ENCODE data around the gene ORMDL3.

ORMDL3 gene

GRCh38 chr17:39943702-39944392 lies 16.4 kb upstream of the ORMDL3 start:
- no peaks in the 10 kb centered on the region for H3K36me3 ChIP-seq (ENCODE audit: insufficient read depth, low read length)
- H3K9ac ChIP-seq (ENCODE audit: insufficient read length), result no peak overlapping the region
- H3K27ac ChIP-seq, result no peak overlapping the region
- no peak overlapping the region for H3K4me3 ChIP-seq
- no peak for DNase-seq (ENCODE audit: low read depth, low spot score)
- H3K9me3 ChIP-seq (ENCODE audit: low read depth, low read length), result no peaks in the 10 kb centered on the region
- TF ChIP-seq FOXP2 (optimal IDR thresholded peaks at IDR 0.05; ENCODE audit: control extremely low read depth, extremely low read length, insufficient read depth) (no peak), EZH2 (IDR thresholded peaks at IDR 0.05) (no peak), POLR2AphosphoS5 (IDR thresholded peaks at IDR 0.05; ENCODE audit: borderline replicate concordance, low read depth, low read length) (no peak)

DNA sequence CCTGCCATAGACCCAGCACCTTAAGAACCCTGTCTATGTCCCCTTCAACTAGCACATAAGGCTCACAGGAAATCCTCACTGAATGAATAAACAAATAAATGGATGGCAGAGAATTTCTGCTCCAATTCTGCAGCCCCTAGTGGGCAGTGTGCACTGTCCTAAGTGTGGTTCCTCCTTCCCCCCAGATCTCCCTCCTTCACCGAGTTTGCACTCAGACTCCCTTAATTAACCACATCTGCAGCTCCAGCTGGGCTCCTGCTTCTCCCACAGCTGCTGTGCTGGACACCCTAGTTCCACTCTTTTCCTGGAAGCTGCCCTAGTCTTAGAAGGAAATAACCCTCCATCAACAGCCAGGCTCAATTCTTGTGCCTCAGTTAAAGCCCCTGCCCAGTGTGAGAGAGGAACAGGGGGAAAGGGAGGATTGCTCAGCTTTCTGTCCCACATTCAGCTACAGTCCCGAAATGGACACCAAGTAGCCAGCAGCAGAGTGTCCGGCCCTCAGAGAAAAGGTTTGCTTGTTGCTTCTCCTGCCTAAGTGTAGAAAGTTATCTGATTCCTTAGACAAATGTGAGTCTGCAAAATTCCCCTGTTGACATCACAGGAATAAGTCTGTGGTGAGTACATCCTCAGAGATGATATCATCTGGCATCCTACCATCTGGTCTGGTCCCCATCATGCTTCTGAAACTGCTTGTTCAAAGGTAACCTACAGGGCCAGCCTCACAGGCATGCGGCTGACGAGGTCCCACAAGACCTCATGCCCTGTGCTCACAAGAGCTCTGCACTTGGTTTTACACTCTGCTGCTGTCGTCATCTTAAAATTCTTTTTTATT lies 12.4 kb upstream of the ORMDL3 start:
- H3K9ac ChIP-seq (ENCODE audit: insufficient read length), result no peak overlapping the region
- DNase-seq (ENCODE audit: low read depth, low spot score), result no peak
- H3K27ac ChIP-seq, result no peak overlapping the region
- no peak for TF ChIP-seq FOXP2 (optimal IDR thresholded peaks at IDR 0.05; ENCODE audit: control extremely low read depth, extremely low read length, insufficient read depth)
- TF ChIP-seq POLR2AphosphoS5 (IDR thresholded peaks at IDR 0.05; ENCODE audit: borderline replicate concordance, low read depth, low read length), result no peak
- no peak overlapping the region for H3K4me3 ChIP-seq
- H3K9me3 ChIP-seq (ENCODE audit: low read depth, low read length), result no peaks in the 10 kb centered on the region
- no peaks in the 10 kb centered on the region for H3K36me3 ChIP-seq (ENCODE audit: insufficient read depth, low read length)

DNA sequence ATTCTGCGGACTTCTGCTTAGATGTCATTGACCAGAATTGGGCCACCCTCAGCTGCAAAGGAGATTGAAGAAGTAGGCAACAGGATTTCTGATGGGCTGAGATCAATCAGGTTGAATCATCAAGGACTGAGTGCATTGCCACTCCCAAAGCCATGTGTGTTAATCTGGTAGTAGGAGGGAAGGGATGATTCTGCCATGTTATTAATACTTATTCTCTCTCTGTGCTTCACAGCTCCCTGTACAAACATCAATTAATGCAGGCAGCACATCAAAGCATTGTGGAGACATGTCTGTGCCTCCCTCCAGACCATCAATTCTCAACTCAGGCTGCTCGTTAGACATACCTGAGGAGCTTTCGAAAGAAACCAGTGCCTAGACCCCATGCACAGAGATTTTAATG lies 11.7 kb upstream of the ORMDL3 start:
- Histone ChIP-seq H3K36me3 (ENCODE audit: insufficient read depth, low read length) (no peaks in the 10 kb centered on the region), H3K4me3 (no peak overlapping the region), H3K9me3 (ENCODE audit: low read depth, low read length) (no peaks in the 10 kb centered on the region), H3K9ac (ENCODE audit: insufficient read length) (no peak overlapping the region), H3K27ac (no peak overlapping the region)
- no peak for DNase-seq (ENCODE audit: low read depth, low spot score)
- TF ChIP-seq POLR2AphosphoS5 (IDR thresholded peaks at IDR 0.05; ENCODE audit: borderline replicate concordance, low read depth, low read length) (no peak), FOXP2 (optimal IDR thresholded peaks at IDR 0.05; ENCODE audit: control extremely low read depth, extremely low read length, insufficient read depth) (no peak), EZH2 (IDR thresholded peaks at IDR 0.05) (no peak)

GRCh38 chr17:39938140-39938869 lies 10.9 kb upstream of the ORMDL3 start:
- Histone ChIP-seq H3K36me3 (ENCODE audit: insufficient read depth, low read length) (no peaks in the 10 kb centered on the region), H3K9me3 (ENCODE audit: low read depth, low read length) (no peaks in the 10 kb centered on the region), H3K9ac (ENCODE audit: insufficient read length) (no peak overlapping the region), H3K27ac (no peak overlapping the region), H3K4me3 (no peak overlapping the region)
- DNase-seq (ENCODE audit: low read depth, low spot score), result no peak
- TF ChIP-seq POLR2AphosphoS5 (IDR thresholded peaks at IDR 0.05; ENCODE audit: borderline replicate concordance, low read depth, low read length) (no peak), EZH2 (IDR thresholded peaks at IDR 0.05) (no peak), FOXP2 (optimal IDR thresholded peaks at IDR 0.05; ENCODE audit: control extremely low read depth, extremely low read length, insufficient read depth) (no peak)

- DNase-seq (ENCODE audit: low read depth, low spot score), result no peak
- no peaks in the 10 kb centered on the region for H3K9me3 ChIP-seq (ENCODE audit: low read depth, low read length)
- no peak for TF ChIP-seq EZH2 (IDR thresholded peaks at IDR 0.05)
- TF ChIP-seq FOXP2 (optimal IDR thresholded peaks at IDR 0.05; ENCODE audit: control extremely low read depth, extremely low read length, insufficient read depth), result no peak
- no peak for TF ChIP-seq POLR2AphosphoS5 (IDR thresholded peaks at IDR 0.05; ENCODE audit: borderline replicate concordance, low read depth, low read length)
- no peak overlapping the region for H3K27ac ChIP-seq
- H3K9ac ChIP-seq (ENCODE audit: insufficient read length), result no peak overlapping the region
- no peaks in the 10 kb centered on the region for H3K36me3 ChIP-seq (ENCODE audit: insufficient read depth, low read length)
- no peak overlapping the region for H3K4me3 ChIP-seq
Measured at GRCh38 chr17:39937447-39937846, 10.0 kb upstream of the ORMDL3 start.

- H3K27ac ChIP-seq, result no peak overlapping the region
- no peak for DNase-seq (ENCODE audit: low read depth, low spot score)
- no peaks in the 10 kb centered on the region for H3K9me3 ChIP-seq (ENCODE audit: low read depth, low read length)
- no peak for TF ChIP-seq POLR2AphosphoS5 (IDR thresholded peaks at IDR 0.05; ENCODE audit: borderline replicate concordance, low read depth, low read length)
- TF ChIP-seq EZH2 (IDR thresholded peaks at IDR 0.05), result no peak
- no peak for TF ChIP-seq FOXP2 (optimal IDR thresholded peaks at IDR 0.05; ENCODE audit: control extremely low read depth, extremely low read length, insufficient read depth)
- H3K4me3 ChIP-seq, result no peak overlapping the region
- H3K9ac ChIP-seq (ENCODE audit: insufficient read length), result no peak overlapping the region
- H3K36me3 ChIP-seq (ENCODE audit: insufficient read depth, low read length), result no peaks in the 10 kb centered on the region
Measured at GRCh38 chr17:39935909-39936308, 8.5 kb upstream of the ORMDL3 start.

DNA sequence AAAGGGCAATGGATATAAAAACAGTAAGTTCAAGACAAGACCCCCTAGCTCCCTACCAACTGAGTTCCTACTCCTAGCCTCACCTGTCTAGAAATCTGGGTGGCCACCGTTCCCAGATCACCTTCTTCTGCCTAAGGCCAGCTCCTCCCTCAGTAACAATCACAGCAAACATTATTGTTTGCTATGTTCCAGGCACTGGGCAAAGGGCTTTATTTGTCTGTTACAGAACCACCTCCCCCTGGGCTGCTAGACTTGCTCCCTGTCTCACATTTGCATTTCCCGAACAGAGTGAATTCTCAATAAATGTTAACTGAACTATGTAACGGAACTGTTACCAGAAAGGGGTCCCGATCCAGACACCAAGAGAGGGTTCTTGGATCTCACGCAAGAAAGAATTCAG lies 6.9 kb upstream of the ORMDL3 start:
- H3K36me3 ChIP-seq (ENCODE audit: insufficient read depth, low read length), result no peaks in the 10 kb centered on the region
- H3K9me3 ChIP-seq (ENCODE audit: low read depth, low read length), result no peaks in the 10 kb centered on the region
- H3K27ac ChIP-seq, result no peak overlapping the region
- H3K9ac ChIP-seq (ENCODE audit: insufficient read length), result no peak overlapping the region
- DNase-seq (ENCODE audit: low read depth, low spot score), result no peak
- TF ChIP-seq FOXP2 (optimal IDR thresholded peaks at IDR 0.05; ENCODE audit: control extremely low read depth, extremely low read length, insufficient read depth), result no peak
- no peak overlapping the region for H3K4me3 ChIP-seq

- TF ChIP-seq EZH2 (IDR thresholded peaks at IDR 0.05) (no peak), FOXP2 (optimal IDR thresholded peaks at IDR 0.05; ENCODE audit: control extremely low read depth, extremely low read length, insufficient read depth) (no peak), POLR2AphosphoS5 (IDR thresholded peaks at IDR 0.05; ENCODE audit: borderline replicate concordance, low read depth, low read length) (no peak)
- Histone ChIP-seq H3K9ac (ENCODE audit: insufficient read length) (no peak overlapping the region), H3K36me3 (ENCODE audit: insufficient read depth, low read length) (no peaks in the 10 kb centered on the region), H3K27ac (no peak overlapping the region), H3K4me3 (no peak overlapping the region), H3K9me3 (ENCODE audit: low read depth, low read length) (no peaks in the 10 kb centered on the region)
- DNase-seq (ENCODE audit: low read depth, low spot score), result no peak
Measured at GRCh38 chr17:39933912-39934311, 6.5 kb upstream of the ORMDL3 start.
